Measurements from ENCODE around the gene GPSM3. TPM values are rescaled to one million over a fixed set of nuclear protein-coding genes. Genes with fewer than 3 reads are reported as not detected.

The GPSM3 gene
- total and polyA plus RNA-seq, 2 of the 13 experiments (the other 11 are each of a cell fraction or from before 2014, with no cell fraction given), result 0.18 to 6.2 TPM

DNA sequence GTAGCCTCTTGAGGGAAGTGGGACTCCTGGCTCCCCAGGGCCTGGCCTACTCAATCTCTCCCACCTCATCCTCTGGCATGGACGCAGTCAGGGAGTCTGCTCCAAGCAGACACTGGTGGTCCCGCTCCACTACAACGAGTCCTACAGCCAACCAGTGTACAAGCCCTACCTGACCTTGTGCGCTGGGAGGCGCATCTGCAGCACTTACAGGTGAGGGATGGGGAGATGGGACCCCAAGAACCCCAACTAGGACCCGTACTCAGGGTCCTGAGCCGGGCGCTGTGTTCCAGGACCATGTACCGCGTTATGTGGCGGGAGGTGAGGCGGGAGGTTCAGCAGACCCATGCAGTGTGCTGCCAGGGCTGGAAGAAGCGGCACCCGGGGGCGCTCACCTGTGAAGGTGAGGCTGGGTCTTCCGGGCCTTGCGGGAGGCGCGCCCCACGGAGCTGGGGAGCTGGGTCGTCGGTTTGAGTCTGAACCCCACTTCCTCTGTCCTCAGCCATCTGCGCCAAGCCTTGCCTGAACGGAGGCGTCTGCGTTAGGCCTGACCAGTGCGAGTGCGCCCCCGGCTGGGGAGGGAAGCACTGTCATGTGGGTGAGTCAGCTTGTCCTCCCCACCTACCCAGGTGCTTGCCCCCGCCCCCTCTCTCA, 25.9 kb downstream of the GPSM3 start (continued):
- TF ChIP-seq, protein P1, sequence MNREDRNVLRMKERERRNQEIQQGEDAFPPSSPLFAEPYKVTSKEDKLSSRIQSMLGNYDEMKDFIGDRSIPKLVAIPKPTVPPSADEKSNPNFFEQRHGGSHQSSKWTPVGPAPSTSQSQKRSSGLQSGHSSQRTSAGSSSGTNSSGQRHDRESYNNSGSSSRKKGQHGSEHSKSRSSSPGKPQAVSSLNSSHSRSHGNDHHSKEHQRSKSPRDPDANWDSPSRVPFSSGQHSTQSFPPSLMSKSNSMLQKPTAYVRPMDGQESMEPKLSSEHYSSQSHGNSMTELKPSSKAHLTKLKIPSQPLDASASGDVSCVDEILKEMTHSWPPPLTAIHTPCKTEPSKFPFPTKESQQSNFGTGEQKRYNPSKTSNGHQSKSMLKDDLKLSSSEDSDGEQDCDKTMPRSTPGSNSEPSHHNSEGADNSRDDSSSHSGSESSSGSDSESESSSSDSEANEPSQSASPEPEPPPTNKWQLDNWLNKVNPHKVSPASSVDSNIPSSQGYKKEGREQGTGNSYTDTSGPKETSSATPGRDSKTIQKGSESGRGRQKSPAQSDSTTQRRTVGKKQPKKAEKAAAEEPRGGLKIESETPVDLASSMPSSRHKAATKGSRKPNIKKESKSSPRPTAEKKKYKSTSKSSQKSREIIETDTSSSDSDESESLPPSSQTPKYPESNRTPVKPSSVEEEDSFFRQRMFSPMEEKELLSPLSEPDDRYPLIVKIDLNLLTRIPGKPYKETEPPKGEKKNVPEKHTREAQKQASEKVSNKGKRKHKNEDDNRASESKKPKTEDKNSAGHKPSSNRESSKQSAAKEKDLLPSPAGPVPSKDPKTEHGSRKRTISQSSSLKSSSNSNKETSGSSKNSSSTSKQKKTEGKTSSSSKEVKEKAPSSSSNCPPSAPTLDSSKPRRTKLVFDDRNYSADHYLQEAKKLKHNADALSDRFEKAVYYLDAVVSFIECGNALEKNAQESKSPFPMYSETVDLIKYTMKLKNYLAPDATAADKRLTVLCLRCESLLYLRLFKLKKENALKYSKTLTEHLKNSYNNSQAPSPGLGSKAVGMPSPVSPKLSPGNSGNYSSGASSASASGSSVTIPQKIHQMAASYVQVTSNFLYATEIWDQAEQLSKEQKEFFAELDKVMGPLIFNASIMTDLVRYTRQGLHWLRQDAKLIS (CRISPR knock-in tag; IDR thresholded peaks at IDR 0.05), result no peak
- TF ChIP-seq IKZF1 (IDR thresholded peaks at IDR 0.05) (no peak), JUNB (CRISPR knock-in tag; IDR thresholded peaks at IDR 0.05; ENCODE audit: borderline replicate concordance) (no peak), AGO2 (optimal IDR thresholded peaks at IDR 0.05; ENCODE audit: low read depth, low read length) (peak; percentile 87), FOXP1 (IDR thresholded peaks at IDR 0.05) (no peak), FOXP1 (CRISPR knock-in tag; IDR thresholded peaks at IDR 0.05) (no peak), ESRRA (CRISPR knock-in tag; IDR thresholded peaks at IDR 0.05; ENCODE audit: low read depth) (no peak), RBFOX2 (IDR thresholded peaks at IDR 0.05; ENCODE audit: low read depth, low read length) (peak; percentile 77), ZNF691 (CRISPR knock-in tag; IDR thresholded peaks at IDR 0.05; ENCODE audit: borderline replicate concordance, low read depth) (no peak), KMT2A (CRISPR knock-in tag; IDR thresholded peaks at IDR 0.05) (no peak), FOXK1 (CRISPR knock-in tag; IDR thresholded peaks at IDR 0.05; ENCODE audit: borderline replicate concordance, low read depth) (no peak)
- TF ChIP-seq, protein P2, sequence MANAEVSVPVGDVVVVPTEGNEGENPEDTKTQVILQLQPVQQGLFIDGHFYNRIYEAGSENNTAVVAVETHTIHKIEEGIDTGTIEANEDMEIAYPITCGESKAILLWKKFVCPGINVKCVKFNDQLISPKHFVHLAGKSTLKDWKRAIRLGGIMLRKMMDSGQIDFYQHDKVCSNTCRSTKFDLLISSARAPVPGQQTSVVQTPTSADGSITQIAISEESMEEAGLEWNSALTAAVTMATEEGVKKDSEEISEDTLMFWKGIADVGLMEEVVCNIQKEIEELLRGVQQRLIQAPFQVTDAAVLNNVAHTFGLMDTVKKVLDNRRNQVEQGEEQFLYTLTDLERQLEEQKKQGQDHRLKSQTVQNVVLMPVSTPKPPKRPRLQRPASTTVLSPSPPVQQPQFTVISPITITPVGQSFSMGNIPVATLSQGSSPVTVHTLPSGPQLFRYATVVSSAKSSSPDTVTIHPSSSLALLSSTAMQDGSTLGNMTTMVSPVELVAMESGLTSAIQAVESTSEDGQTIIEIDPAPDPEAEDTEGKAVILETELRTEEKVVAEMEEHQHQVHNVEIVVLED (CRISPR knock-in tag; IDR thresholded peaks at IDR 0.05; ENCODE audit: borderline replicate concordance), result no peak
- TF ChIP-seq, protein P3, sequence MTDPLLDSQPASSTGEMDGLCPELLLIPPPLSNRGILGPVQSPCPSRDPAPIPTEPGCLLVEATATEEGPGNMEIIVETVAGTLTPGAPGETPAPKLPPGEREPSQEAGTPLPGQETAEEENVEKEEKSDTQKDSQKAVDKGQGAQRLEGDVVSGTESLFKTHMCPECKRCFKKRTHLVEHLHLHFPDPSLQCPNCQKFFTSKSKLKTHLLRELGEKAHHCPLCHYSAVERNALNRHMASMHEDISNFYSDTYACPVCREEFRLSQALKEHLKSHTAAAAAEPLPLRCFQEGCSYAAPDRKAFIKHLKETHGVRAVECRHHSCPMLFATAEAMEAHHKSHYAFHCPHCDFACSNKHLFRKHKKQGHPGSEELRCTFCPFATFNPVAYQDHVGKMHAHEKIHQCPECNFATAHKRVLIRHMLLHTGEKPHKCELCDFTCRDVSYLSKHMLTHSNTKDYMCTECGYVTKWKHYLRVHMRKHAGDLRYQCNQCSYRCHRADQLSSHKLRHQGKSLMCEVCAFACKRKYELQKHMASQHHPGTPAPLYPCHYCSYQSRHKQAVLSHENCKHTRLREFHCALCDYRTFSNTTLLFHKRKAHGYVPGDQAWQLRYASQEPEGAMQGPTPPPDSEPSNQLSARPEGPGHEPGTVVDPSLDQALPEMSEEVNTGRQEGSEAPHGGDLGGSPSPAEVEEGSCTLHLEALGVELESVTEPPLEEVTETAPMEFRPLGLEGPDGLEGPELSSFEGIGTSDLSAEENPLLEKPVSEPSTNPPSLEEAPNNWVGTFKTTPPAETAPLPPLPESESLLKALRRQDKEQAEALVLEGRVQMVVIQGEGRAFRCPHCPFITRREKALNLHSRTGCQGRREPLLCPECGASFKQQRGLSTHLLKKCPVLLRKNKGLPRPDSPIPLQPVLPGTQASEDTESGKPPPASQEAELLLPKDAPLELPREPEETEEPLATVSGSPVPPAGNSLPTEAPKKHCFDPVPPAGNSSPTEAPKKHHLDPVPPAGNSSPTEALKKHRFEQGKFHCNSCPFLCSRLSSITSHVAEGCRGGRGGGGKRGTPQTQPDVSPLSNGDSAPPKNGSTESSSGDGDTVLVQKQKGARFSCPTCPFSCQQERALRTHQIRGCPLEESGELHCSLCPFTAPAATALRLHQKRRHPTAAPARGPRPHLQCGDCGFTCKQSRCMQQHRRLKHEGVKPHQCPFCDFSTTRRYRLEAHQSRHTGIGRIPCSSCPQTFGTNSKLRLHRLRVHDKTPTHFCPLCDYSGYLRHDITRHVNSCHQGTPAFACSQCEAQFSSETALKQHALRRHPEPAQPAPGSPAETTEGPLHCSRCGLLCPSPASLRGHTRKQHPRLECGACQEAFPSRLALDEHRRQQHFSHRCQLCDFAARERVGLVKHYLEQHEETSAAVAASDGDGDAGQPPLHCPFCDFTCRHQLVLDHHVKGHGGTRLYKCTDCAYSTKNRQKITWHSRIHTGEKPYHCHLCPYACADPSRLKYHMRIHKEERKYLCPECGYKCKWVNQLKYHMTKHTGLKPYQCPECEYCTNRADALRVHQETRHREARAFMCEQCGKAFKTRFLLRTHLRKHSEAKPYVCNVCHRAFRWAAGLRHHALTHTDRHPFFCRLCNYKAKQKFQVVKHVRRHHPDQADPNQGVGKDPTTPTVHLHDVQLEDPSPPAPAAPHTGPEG (CRISPR knock-in tag; IDR thresholded peaks at IDR 0.05), result no peak
- TF ChIP-seq, protein P4, sequence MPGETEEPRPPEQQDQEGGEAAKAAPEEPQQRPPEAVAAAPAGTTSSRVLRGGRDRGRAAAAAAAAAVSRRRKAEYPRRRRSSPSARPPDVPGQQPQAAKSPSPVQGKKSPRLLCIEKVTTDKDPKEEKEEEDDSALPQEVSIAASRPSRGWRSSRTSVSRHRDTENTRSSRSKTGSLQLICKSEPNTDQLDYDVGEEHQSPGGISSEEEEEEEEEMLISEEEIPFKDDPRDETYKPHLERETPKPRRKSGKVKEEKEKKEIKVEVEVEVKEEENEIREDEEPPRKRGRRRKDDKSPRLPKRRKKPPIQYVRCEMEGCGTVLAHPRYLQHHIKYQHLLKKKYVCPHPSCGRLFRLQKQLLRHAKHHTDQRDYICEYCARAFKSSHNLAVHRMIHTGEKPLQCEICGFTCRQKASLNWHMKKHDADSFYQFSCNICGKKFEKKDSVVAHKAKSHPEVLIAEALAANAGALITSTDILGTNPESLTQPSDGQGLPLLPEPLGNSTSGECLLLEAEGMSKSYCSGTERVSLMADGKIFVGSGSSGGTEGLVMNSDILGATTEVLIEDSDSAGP (CRISPR knock-in tag; IDR thresholded peaks at IDR 0.05; ENCODE audit: borderline replicate concordance), result no peak
